ENCODE measurements around the gene PTPN4. TPM values are rescaled to one million over a fixed set of nuclear protein-coding genes. Genes with fewer than 3 reads are reported as not detected.

PTPN4 gene
- total and polyA plus RNA-seq, 2 donors (not counting 3 experiments of a cell fraction or from before 2014, with no cell fraction given): 6.8 to 29.6 TPM

DNA sequence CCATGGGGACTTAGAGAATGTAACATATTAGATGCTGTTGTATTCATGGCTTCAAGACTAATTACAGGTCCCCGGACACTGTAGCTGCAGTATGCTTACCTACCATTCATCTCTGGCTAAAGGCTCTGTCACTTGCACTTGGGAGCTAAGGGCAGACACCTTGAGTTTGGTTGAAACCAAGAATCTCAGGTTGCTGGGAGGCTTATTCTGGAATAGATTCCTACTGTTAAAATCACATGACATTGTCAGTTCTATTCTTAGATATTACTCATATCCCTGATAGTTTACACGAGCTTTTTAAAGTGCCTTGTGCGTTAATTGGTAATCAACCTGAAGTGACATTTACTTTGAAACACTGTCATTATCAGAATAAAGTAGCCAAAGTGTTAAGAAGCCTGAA is 180.2 kb downstream of the PTPN4 start:
- no peaks in the 10 kb centered on the region for H3K27me3 ChIP-seq (ENCODE audit: control insufficient read depth in 2 of 2, insufficient read depth in 2 of 2, low read length in 2 of 2)
- H3K4me2 ChIP-seq (ENCODE audit: insufficient read depth, low read length): no peak overlapping the region
- no peaks in the 10 kb centered on the region for H3K4me1 ChIP-seq (ENCODE audit: control insufficient read depth, extremely low read depth, insufficient read depth, low read length)
- H2AFZ ChIP-seq (ENCODE audit: low read depth, low read length): no peak overlapping the region
- H3K79me2 ChIP-seq (ENCODE audit: control insufficient read depth, insufficient read depth, low read length): no peaks in the 10 kb centered on the region
- intact Hi-C loops (cut with micrococcal nuclease): no loop called here
- H3K9ac ChIP-seq (replicated peaks; ENCODE audit: extremely low read depth, insufficient read depth, low read length): no peak overlapping the region
- ChIA-PET POLR2A (no interaction called here), CTCF (interaction anchor here (1.8 kb wide), 1 partner anchor 10 kb away, joined by 5 read pairs; no protein-coding TSS in a partner anchor)
- H4K20me1 ChIP-seq (replicated peaks; ENCODE audit: control insufficient read depth, extremely low read depth, insufficient read depth, low read length): no peaks in the 10 kb centered on the region
- no peak overlapping the region for H3K27ac ChIP-seq (ENCODE audit: insufficient read depth, low read depth, low read length)
- no peak for TF ChIP-seq FOS (IDR thresholded peaks at IDR 0.05; ENCODE audit: borderline replicate concordance, insufficient read depth, low read length)
- BruUV-seq (replicated peaks): no TSS peak
- H3K36me3 ChIP-seq (ENCODE audit: control insufficient read depth in 2 of 2, extremely low read depth in 1 of 2, insufficient read depth in 2 of 2, low read length in 2 of 2): no peaks in the 10 kb centered on the region
- FAIRE-seq (no peak), DNase-seq (ENCODE audit: low read depth, low spot score) (no peak)
- dilution Hi-C loops (cut with MboI; ENCODE audit: extremely low pct_ligation_motif_present, low sequenced_read_pairs): no loop called here
- no peaks in the 10 kb centered on the region for H3K9me3 ChIP-seq (replicated peaks; ENCODE audit: control insufficient read depth, insufficient read depth, low read length)
- H3K4me3 ChIP-seq (replicated peaks in 1 of 3; ENCODE audit: insufficient read depth in 1 of 3, low read depth in 1 of 3, low read length in 3 of 3): no peak overlapping the region
- no peaks in the 10 kb centered on the region for H3K9me1 ChIP-seq (replicated peaks; ENCODE audit: control insufficient read depth, extremely low read depth, insufficient read depth, low read length)

DNA sequence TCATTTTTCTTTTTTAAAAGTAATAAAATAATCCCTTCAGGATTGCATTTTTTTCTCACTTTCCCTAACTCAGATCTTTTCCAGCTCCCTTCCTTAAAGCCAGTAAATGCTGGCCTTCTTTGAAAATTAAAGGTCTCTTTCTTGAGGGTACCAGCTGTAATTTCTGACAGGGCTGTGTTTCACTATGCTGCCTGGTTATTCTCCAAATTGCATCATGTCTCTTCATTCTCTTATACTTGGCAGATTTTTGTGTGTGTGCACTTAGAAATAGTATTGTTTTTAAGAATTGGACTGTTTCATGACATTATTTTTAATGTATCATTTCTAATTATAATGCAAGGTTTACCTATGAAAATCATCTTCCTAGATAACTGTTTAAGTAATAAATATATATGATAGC is 181.1 kb downstream of the PTPN4 start:
- Histone ChIP-seq H3K27ac (ENCODE audit: insufficient read depth, low read depth, low read length) (no peak overlapping the region), H4K20me1 (replicated peaks; ENCODE audit: control insufficient read depth, extremely low read depth, insufficient read depth, low read length) (no peaks in the 10 kb centered on the region), H3K27me3 (ENCODE audit: control insufficient read depth in 2 of 2, insufficient read depth in 2 of 2, low read length in 2 of 2) (no peaks in the 10 kb centered on the region), H3K4me1 (ENCODE audit: control insufficient read depth, extremely low read depth, insufficient read depth, low read length) (no peaks in the 10 kb centered on the region), H3K4me3 (replicated peaks in 1 of 3; ENCODE audit: insufficient read depth in 1 of 3, low read depth in 1 of 3, low read length in 3 of 3) (no peak overlapping the region), H3K9me3 (replicated peaks; ENCODE audit: control insufficient read depth, insufficient read depth, low read length) (no peaks in the 10 kb centered on the region), H3K36me3 (ENCODE audit: control insufficient read depth in 2 of 2, extremely low read depth in 1 of 2, insufficient read depth in 2 of 2, low read length in 2 of 2) (no peaks in the 10 kb centered on the region), H3K9me1 (replicated peaks; ENCODE audit: control insufficient read depth, extremely low read depth, insufficient read depth, low read length) (no peaks in the 10 kb centered on the region), H3K79me2 (ENCODE audit: control insufficient read depth, insufficient read depth, low read length) (no peaks in the 10 kb centered on the region), H3K9ac (replicated peaks; ENCODE audit: extremely low read depth, insufficient read depth, low read length) (no peak overlapping the region), H3K4me2 (ENCODE audit: insufficient read depth, low read length) (no peak overlapping the region), H2AFZ (ENCODE audit: low read depth, low read length) (no peak overlapping the region)
- CTCF ChIA-PET: interaction anchor here (1.0 to 1.8 kb wide), 3 partner anchors 9 to 234 kb away, joined by 3 to 5 read pairs (median 4); no protein-coding TSS in a partner anchor
- intact Hi-C loops (cut with micrococcal nuclease) (no loop called here), dilution Hi-C loops (cut with MboI; ENCODE audit: extremely low pct_ligation_motif_present, low sequenced_read_pairs) (no loop called here)
- DNase-seq (ENCODE audit: low read depth, low spot score) (no peak), FAIRE-seq (no peak)
- TF ChIP-seq POLR2A (IDR thresholded peaks at IDR 0.05; ENCODE audit: low read depth, low read length) (no peak), EZH2 (IDR thresholded peaks at IDR 0.05; ENCODE audit: borderline replicate concordance, low read depth, low read length, severe bottlenecking) (no peak), JUN (IDR thresholded peaks at IDR 0.05; ENCODE audit: borderline replicate concordance, insufficient read depth, insufficient read length, low read depth) (no peak), GATA2 (IDR thresholded peaks at IDR 0.05; ENCODE audit: insufficient read depth, insufficient read length, low read depth, low read length) (no peak), FOS (IDR thresholded peaks at IDR 0.05; ENCODE audit: borderline replicate concordance, insufficient read depth, low read length) (no peak), MYC (IDR thresholded peaks at IDR 0.05; ENCODE audit: low read depth, low read length) (no peak), POLR2AphosphoS5 (IDR thresholded peaks at IDR 0.05; ENCODE audit: insufficient read depth, low read depth, low read length) (no peak)
- TF ChIP-seq, protein P1, sequence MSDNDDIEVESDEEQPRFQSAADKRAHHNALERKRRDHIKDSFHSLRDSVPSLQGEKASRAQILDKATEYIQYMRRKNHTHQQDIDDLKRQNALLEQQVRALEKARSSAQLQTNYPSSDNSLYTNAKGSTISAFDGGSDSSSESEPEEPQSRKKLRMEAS (IDR thresholded peaks at IDR 0.05; ENCODE audit: insufficient read depth, insufficient read length): no peak
- TF ChIP-seq, protein P2, sequence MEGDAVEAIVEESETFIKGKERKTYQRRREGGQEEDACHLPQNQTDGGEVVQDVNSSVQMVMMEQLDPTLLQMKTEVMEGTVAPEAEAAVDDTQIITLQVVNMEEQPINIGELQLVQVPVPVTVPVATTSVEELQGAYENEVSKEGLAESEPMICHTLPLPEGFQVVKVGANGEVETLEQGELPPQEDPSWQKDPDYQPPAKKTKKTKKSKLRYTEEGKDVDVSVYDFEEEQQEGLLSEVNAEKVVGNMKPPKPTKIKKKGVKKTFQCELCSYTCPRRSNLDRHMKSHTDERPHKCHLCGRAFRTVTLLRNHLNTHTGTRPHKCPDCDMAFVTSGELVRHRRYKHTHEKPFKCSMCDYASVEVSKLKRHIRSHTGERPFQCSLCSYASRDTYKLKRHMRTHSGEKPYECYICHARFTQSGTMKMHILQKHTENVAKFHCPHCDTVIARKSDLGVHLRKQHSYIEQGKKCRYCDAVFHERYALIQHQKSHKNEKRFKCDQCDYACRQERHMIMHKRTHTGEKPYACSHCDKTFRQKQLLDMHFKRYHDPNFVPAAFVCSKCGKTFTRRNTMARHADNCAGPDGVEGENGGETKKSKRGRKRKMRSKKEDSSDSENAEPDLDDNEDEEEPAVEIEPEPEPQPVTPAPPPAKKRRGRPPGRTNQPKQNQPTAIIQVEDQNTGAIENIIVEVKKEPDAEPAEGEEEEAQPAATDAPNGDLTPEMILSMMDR (IDR thresholded peaks at IDR 0.05; ENCODE audit: extremely low read depth in 1 of 2, insufficient read depth in 1 of 2, low read depth in 1 of 2, low read length in 2 of 2): no peak
- POLR2A ChIA-PET: no interaction called here
- BruUV-seq (replicated peaks): no TSS peak
